ENCODE measurements around the gene ABCD2.

Gene ABCD2

GRCh38 chr12:39619316-39619659, 315 bp downstream of the ABCD2 start:
- peak overlapping the region; percentile 63 for H3K4me3 ChIP-seq (ENCODE audit: low read depth, low read length)
- no peak for DNase-seq (ENCODE audit: low read depth)
- TF ChIP-seq MAX (IDR thresholded peaks at IDR 0.05; ENCODE audit: low read depth, low read length) (no peak), POLR2A (IDR thresholded peaks at IDR 0.05; ENCODE audit: extremely low read depth, insufficient read length) (no peak)
- TF ChIP-seq, protein P1, sequence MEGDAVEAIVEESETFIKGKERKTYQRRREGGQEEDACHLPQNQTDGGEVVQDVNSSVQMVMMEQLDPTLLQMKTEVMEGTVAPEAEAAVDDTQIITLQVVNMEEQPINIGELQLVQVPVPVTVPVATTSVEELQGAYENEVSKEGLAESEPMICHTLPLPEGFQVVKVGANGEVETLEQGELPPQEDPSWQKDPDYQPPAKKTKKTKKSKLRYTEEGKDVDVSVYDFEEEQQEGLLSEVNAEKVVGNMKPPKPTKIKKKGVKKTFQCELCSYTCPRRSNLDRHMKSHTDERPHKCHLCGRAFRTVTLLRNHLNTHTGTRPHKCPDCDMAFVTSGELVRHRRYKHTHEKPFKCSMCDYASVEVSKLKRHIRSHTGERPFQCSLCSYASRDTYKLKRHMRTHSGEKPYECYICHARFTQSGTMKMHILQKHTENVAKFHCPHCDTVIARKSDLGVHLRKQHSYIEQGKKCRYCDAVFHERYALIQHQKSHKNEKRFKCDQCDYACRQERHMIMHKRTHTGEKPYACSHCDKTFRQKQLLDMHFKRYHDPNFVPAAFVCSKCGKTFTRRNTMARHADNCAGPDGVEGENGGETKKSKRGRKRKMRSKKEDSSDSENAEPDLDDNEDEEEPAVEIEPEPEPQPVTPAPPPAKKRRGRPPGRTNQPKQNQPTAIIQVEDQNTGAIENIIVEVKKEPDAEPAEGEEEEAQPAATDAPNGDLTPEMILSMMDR (IDR thresholded peaks at IDR 0.05; ENCODE audit: low read depth, low read length): no peak

DNA sequence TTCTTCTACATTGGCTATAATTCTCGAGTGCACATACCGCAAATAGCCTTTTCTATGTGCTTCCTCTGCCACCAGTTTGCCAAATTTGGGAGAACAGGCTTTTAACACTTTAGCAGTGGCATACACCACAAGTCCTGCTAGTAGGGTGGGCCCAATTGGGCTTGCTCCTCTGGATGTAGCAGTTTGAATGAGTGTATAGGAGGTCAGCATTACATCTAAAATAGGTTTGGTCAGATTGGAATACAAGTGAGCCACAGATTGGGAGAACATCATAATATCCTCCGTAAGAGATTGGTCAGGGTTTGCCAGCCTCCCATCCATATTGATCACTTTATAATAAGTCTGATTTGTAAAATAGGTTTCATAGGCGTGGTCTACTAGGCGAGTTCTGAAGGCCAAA, 902 bp downstream of the ABCD2 start:
- DNase-seq (ENCODE audit: low read depth): no peak
- no peak overlapping the region for H3K4me3 ChIP-seq (ENCODE audit: low read depth, low read length)
- no peak for TF ChIP-seq MYC (IDR thresholded peaks at IDR 0.05; ENCODE audit: low read depth, low read length)
- TF ChIP-seq MAX (IDR thresholded peaks at IDR 0.05; ENCODE audit: low read depth, low read length): no peak
- no peak for TF ChIP-seq POLR2A (IDR thresholded peaks at IDR 0.05; ENCODE audit: extremely low read depth, insufficient read length)

DNA sequence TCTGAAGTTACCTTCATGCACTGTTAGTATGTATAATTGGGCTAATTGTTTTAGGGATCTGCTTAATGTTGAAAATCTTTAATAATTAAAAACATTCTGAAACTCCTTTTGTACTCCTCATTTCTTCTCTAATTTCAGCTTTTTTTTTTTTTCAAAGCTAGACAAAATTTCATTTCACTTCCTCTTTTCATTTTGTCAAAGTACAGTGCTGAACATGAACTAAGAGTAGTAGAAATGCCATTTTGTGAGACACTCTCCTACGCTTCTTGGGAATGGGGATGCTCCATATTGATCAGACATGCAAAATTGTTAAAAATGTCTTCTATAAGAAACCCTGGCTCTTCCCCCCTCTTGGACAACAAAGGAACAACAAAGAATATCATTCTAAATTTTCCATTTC, 1.7 kb downstream of the ABCD2 start:
- TF ChIP-seq MYC (IDR thresholded peaks at IDR 0.05; ENCODE audit: low read depth, low read length): no peak
- TF ChIP-seq POLR2A (IDR thresholded peaks at IDR 0.05; ENCODE audit: extremely low read depth, insufficient read length): no peak
- TF ChIP-seq, protein P1 (IDR thresholded peaks at IDR 0.05; ENCODE audit: low read depth, low read length): no peak
- no peak for TF ChIP-seq MAX (IDR thresholded peaks at IDR 0.05; ENCODE audit: low read depth, low read length)
- no peak overlapping the region for H3K4me3 ChIP-seq (ENCODE audit: low read depth, low read length)
- DNase-seq (ENCODE audit: low read depth): no peak

DNA sequence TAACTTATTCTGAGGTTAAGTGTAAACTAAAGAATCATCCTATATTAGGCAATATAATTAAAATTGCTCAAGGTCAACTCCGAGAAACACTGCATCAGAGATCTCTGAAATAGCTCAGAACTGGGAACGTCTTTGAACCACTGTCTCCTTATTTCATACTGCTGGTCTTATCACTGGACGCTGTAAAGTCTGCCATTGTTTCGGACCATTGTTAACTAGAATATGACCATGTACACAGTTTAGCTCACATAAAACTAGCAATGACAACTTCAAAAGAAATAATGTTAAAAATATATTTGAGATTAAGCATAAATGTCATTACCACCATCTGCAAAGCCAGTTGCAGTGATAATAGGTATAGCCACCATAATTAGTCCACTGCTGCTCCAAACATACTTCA, 2.9 kb downstream of the ABCD2 start:
- DNase-seq (ENCODE audit: low read depth): no peak
- TF ChIP-seq MAX (IDR thresholded peaks at IDR 0.05; ENCODE audit: low read depth, low read length) (no peak), POLR2A (IDR thresholded peaks at IDR 0.05; ENCODE audit: extremely low read depth, insufficient read length) (no peak), MYC (IDR thresholded peaks at IDR 0.05; ENCODE audit: low read depth, low read length) (no peak)
- TF ChIP-seq, protein P1 (IDR thresholded peaks at IDR 0.05; ENCODE audit: low read depth, low read length): no peak
- no peak overlapping the region for H3K4me3 ChIP-seq (ENCODE audit: low read depth, low read length)

DNA sequence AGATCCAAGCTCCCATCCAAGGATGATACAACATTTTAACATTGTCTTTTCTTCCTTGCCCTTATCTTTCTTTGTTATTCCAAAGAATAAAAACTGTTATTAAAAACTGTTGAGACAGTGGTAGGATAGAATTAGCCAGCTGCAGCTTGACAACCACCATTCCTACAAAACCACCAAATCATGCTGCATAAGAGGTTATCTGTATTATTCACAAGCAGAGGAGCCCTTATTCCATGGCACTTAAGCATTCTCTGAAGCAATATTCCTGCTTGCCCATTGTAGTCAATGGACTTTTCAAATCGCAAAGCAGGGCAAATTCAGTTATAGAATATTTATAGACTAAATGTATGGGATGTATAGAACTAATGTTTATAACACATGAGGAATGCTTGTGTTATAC, 3.4 kb downstream of the ABCD2 start:
- no peak for DNase-seq (ENCODE audit: low read depth)
- TF ChIP-seq, protein P1 (IDR thresholded peaks at IDR 0.05; ENCODE audit: low read depth, low read length): no peak
- TF ChIP-seq MAX (IDR thresholded peaks at IDR 0.05; ENCODE audit: low read depth, low read length): no peak
- no peak for TF ChIP-seq POLR2A (IDR thresholded peaks at IDR 0.05; ENCODE audit: extremely low read depth, insufficient read length)
- no peak for TF ChIP-seq MYC (IDR thresholded peaks at IDR 0.05; ENCODE audit: low read depth, low read length)
- H3K4me3 ChIP-seq (ENCODE audit: low read depth, low read length): no peak overlapping the region

- no peak overlapping the region for H3K4me3 ChIP-seq (ENCODE audit: low read depth, low read length)
- DNase-seq (ENCODE audit: low read depth): no peak
- TF ChIP-seq, protein P1 (IDR thresholded peaks at IDR 0.05; ENCODE audit: low read depth, low read length): no peak
- TF ChIP-seq MYC (IDR thresholded peaks at IDR 0.05; ENCODE audit: low read depth, low read length): no peak
- no peak for TF ChIP-seq MAX (IDR thresholded peaks at IDR 0.05; ENCODE audit: low read depth, low read length)
- no peak for TF ChIP-seq POLR2A (IDR thresholded peaks at IDR 0.05; ENCODE audit: extremely low read depth, insufficient read length)
Measured at GRCh38 chr12:39613525-39613924, 6.1 kb downstream of the ABCD2 start.

Data from NB4 (cell line).